HTERT RPE-1 (cell line): ENCODE results near the gene TAS1R3.

Experiments used
- in situ Hi-C: fragments of 300-500 bp; cut with MboI; formaldehyde crosslinking; loops from 4 replicates; pipeline ENCODE4 v1.14.3; 2020; ENCODE audit warnings: low sequenced_read_pairs

The TAS1R3 gene

DNA sequence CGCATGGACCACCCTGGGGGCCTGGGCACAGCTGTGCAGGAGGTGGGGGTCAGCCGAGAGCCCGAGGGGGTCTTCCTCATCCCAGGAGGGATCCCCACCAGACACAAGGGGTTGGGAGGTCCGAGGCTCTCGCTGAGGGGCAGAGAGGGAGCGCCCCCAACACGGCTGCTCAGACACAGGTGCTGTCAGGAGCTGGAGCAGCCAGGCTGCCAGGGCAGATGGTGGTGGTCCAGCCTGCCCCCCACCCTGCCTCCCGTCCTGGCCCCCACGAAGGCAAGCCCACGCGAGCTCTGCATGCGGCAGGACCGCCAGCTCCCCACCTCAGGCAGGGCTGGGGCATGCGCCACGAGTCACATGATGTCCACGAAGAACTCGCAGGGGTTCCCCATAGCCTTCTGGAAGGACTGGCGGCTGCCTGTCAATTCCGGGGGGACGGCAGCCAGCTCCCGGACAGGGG lies 4.7 kb downstream of the TAS1R3 start:
- in situ Hi-C loops: no loop called here

DNA sequence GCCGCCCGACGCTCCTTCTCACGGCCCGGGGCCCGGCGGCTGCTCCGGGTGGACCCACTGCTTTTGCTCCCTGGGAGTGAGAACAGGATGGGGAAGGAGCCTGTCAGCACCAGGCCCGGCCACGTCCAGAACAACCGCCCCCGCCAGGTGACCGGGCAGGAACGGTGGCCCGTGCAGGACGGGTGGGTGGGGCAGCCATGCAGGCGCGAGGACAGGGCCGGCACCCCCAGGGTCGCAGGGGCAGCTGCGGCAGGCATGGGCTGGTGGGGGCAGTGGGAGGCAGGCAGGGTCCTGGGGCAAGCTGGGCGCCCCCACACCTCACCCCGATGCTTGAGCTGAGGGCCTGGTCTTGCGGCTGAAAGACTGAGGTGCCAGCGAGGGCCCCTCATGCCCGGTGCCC lies 5.4 kb downstream of the TAS1R3 start:
- in situ Hi-C loops: no loop called here

DNA sequence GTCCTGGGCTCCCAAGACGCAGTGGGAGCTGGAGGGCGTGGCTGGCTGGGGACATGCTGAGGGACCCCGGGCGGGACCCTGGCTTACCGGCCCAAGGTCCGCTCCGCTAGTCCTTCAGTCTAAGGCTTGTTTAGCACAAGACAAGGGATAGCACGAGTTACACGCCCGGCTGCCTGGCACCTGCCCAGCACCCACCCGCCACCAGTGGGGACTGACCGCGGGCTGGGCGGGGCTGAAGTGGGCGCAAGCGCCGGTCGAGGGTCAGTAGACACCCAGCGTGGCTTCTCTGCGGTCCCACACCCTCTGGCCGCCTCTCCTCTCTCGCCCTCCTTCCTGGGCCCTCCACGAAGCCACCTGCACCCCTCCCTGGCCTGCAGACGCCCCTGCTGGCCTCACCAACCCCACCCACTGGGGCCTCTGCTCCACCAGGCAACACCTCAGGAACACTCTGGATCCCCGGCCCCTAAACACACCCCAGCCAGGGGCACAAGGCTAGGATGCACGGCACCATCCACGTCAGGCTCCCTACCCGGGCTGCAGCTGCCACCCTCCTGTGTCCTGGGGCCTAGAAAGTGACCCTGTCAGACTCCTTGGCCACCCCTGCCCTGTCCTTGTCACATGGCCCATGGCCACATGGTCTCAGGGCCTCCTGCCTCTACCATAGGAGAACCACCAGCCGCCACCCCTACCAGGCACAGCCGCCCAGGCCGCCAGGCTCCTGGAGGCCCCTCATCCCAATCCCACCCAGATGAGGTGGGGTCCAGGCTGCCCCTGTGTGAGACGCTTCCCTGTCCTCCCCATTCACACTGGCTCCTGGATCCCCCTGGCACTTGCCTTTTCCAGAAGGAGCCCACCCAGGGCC lies 6.1 kb downstream of the TAS1R3 start:
- in situ Hi-C loops: no loop called here

DNA sequence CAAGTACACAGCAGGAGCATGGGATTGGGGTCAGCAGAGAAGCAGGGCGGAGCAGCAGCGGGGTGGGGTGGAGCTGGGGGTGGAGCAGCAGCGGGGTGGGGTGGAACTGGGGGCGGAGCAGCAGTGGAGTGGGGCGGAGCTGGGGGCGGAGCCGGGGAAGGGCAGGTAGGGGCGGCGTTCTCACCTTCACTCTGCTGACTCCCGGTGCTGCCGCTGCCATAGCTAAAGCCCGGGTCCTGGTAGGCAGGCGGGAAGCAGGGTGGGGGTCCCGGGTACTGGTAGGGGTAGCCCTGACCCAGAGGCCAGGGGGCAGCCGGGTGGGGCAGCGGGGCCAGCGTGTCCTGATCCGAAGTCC lies 6.7 kb downstream of the TAS1R3 start:
- in situ Hi-C loops: no loop called here

GRCh38 chr1:1338278-1338677 lies 7.2 kb downstream of the TAS1R3 start:
- in situ Hi-C loops: no loop called here

- in situ Hi-C loops: no loop called here
Observed at GRCh38 chr1:1340185-1340584, 9.1 kb downstream of the TAS1R3 start.

- in situ Hi-C loops: no loop called here
Observed at GRCh38 chr1:1340791-1341548, 9.9 kb downstream of the TAS1R3 start.

GRCh38 chr1:1341549-1342021 lies 10.5 kb downstream of the TAS1R3 start:
- in situ Hi-C loops: no loop called here

GRCh38 chr1:1342061-1342562 lies 11.0 kb downstream of the TAS1R3 start:
- in situ Hi-C loops: no loop called here

DNA sequence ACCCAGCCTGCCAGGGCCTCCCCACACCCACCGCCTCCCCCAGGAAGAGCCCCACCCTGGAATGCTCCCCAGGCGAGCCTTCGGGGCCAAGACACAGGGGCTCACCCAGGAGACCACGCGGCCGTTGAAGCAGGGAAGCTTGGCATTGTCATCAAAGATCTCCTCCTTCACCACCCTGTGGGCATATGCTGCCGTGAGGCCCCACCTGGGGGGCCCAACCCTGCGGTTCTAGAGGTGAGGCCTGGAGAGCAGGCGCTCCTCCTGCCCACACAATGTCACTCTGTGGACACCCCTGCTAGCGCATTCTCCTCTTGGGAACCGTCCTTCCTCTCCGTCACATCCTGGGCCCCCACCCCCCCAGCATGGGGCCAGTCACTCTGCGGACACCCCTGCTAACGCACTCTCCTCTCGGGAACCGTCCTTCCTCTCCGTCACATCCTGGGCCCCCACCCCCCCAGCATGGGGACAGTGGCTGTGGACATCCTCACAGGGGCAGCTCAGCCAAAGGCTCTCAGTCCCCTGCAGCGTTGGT lies 11.6 kb downstream of the TAS1R3 start:
- in situ Hi-C loops: no loop called here

- in situ Hi-C loops: no loop called here
Observed at GRCh38 chr1:1343811-1344421, 12.8 kb downstream of the TAS1R3 start.

- in situ Hi-C loops: no loop called here
Observed at GRCh38 chr1:1344655-1345361, 13.7 kb downstream of the TAS1R3 start.

GRCh38 chr1:1345384-1345783 lies 14.3 kb downstream of the TAS1R3 start:
- in situ Hi-C loops: no loop called here

- in situ Hi-C loops: no loop called here
Observed at GRCh38 chr1:1345860-1346500, 14.9 kb downstream of the TAS1R3 start.

GRCh38 chr1:1346501-1346890 lies 15.4 kb downstream of the TAS1R3 start:
- in situ Hi-C loops: no loop called here

- in situ Hi-C loops: no loop called here
Observed at GRCh38 chr1:1347026-1347595, 16.0 kb downstream of the TAS1R3 start.

DNA sequence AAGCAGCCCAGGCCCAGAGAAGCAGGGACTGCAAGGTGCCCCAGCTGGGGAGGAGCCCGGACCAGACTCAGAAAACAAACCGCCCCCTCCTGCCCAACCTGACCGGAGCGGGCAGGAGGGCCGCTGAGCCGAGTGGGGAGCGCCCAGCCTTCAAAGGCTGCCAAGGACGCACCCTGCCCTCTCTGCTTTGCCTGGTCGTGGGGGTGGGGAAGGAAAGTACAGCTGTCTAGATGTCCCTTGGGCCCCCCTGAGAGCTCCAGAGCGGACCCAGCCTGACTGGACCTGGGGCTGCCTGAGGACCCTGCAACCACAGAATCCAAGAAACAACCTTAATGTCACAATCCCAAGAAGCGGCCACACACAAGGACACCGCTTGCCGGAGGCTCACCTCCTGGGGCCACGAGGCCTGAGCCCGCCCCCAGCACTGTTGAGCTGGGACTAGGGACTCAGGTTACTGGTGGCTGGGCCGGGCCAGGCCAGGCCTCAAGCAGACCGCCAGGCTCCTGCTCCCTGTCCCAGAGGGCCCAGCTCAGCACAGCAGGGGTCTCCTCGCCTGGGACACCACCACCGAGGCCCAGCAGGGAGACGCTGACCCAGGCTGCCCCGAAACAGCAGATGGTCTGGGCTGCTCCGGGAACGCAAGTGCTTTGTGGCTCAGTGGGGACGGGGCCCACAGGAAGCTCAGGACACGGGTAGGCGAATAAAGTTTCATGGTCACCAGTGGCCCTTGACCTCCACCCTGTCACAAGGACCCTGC lies 16.8 kb downstream of the TAS1R3 start:
- in situ Hi-C loops: no loop called here

GRCh38 chr1:1348420-1349255 lies 17.6 kb downstream of the TAS1R3 start:
- in situ Hi-C loops: no loop called here
